ENCODE data around the gene RBBP5. TPM values are rescaled to one million over a fixed set of nuclear protein-coding genes. Genes with fewer than 3 reads are reported as not detected.

The RBBP5 gene
- total RNA-seq, 1 experiment from 2014 or later, result 19.0 TPM

- no peak for TF ChIP-seq CTCF (IDR thresholded peaks at IDR 0.05; ENCODE audit: insufficient read depth in 1 of 2, low read depth in 1 of 2, low read length in 1 of 2, severe bottlenecking in 1 of 2, unreplicated experiment in 1 of 2)
- no TSS peak for BruUV-seq (replicated peaks)
- H3K36me3 ChIP-seq (ENCODE audit: control insufficient read depth, insufficient read depth, low read length), result peaks cover 2% of the 10 kb centered on the region
- no peaks in the 10 kb centered on the region for H3K27me3 ChIP-seq (replicated peaks; ENCODE audit: control insufficient read depth, insufficient read depth, low read length)
- Mint-ChIP-seq H3K4me1 (ENCODE audit: low read depth, unreplicated experiment) (no peaks in the 10 kb centered on the region), H3K27me3 (ENCODE audit: insufficient read depth, unreplicated experiment) (no peaks in the 10 kb centered on the region), H3K9me3 (ENCODE audit: unreplicated experiment) (no peaks in the 10 kb centered on the region), H3K4me3 (ENCODE audit: unreplicated experiment) (no peak overlapping the region), H3K36me3 (ENCODE audit: insufficient read depth, unreplicated experiment) (peaks cover 82% of the 10 kb centered on the region), H3K27ac (ENCODE audit: unreplicated experiment) (no peak overlapping the region)
- no peak for DNase-seq
- ChIA-PET POLR2A (no interaction called here), CTCF (no interaction called here)
- H3K9me3 ChIP-seq, result no peaks in the 10 kb centered on the region
- intact Hi-C loops (cut with micrococcal nuclease; ENCODE audit: unreplicated experiment), result no loop called here
- no peak overlapping the region for H3K4me3 ChIP-seq (ENCODE audit: low read depth, low read length)
- H3K4me1 ChIP-seq, result no peaks in the 10 kb centered on the region
These were observed 19.4 kb downstream of the RBBP5 start for GRCh38 chr1:205102404-205102803.

GRCh38 chr1:205098242-205098641, 23.5 kb downstream of the RBBP5 start:
- H3K4me3 Mint-ChIP-seq (ENCODE audit: unreplicated experiment), result no peak overlapping the region
- ChIA-PET CTCF (no interaction called here), POLR2A (no interaction called here)

GRCh38 chr1:205095422-205095821, 26.4 kb downstream of the RBBP5 start:
- Mint-ChIP-seq H3K4me3 (ENCODE audit: unreplicated experiment) (no peak overlapping the region), H3K36me3 (ENCODE audit: insufficient read depth, unreplicated experiment) (peaks cover 63% of the 10 kb centered on the region), H3K9me3 (ENCODE audit: unreplicated experiment) (no peaks in the 10 kb centered on the region), H3K27me3 (ENCODE audit: insufficient read depth, unreplicated experiment) (no peaks in the 10 kb centered on the region), H3K4me1 (ENCODE audit: low read depth, unreplicated experiment) (no peaks in the 10 kb centered on the region), H3K27ac (ENCODE audit: unreplicated experiment) (no peak overlapping the region)
- no peaks in the 10 kb centered on the region for H3K9me3 ChIP-seq
- POLR2A ChIA-PET, result no interaction called here
- no peak for DNase-seq
- no peaks in the 10 kb centered on the region for H3K27me3 ChIP-seq (replicated peaks; ENCODE audit: control insufficient read depth, insufficient read depth, low read length)
- peaks cover 1% of the 10 kb centered on the region; the same call in 1 of the 2 replicates for H3K36me3 ChIP-seq (ENCODE audit: control insufficient read depth, insufficient read depth, low read length)
- no peak for TF ChIP-seq CTCF (IDR thresholded peaks at IDR 0.05; ENCODE audit: insufficient read depth in 1 of 2, low read depth in 1 of 2, low read length in 1 of 2, severe bottlenecking in 1 of 2, unreplicated experiment in 1 of 2)
- CTCF ChIA-PET, result interaction anchor here (1.0 kb wide), 1 partner anchor 34 kb away, joined by 3 read pairs; no protein-coding TSS in a partner anchor
- H3K4me3 ChIP-seq (ENCODE audit: low read depth, low read length), result no peak overlapping the region
- intact Hi-C loops (cut with micrococcal nuclease; ENCODE audit: unreplicated experiment), result no loop called here
- no peaks in the 10 kb centered on the region for H3K4me1 ChIP-seq
- BruUV-seq (replicated peaks), result no TSS peak

More at GRCh38 chr1:205098242-205098641, 23.5 kb downstream of the RBBP5 start:
- no peaks in the 10 kb centered on the region for H3K27me3 Mint-ChIP-seq (ENCODE audit: insufficient read depth, unreplicated experiment)
- H3K9me3 Mint-ChIP-seq (ENCODE audit: unreplicated experiment), result no peaks in the 10 kb centered on the region
- no peaks in the 10 kb centered on the region for H3K4me1 ChIP-seq
- no peaks in the 10 kb centered on the region for H3K4me1 Mint-ChIP-seq (ENCODE audit: low read depth, unreplicated experiment)
- DNase-seq, result no peak
- no peak for TF ChIP-seq CTCF (IDR thresholded peaks at IDR 0.05; ENCODE audit: insufficient read depth in 1 of 2, low read depth in 1 of 2, low read length in 1 of 2, severe bottlenecking in 1 of 2, unreplicated experiment in 1 of 2)
- no peak overlapping the region for H3K27ac Mint-ChIP-seq (ENCODE audit: unreplicated experiment)
- intact Hi-C loops (cut with micrococcal nuclease; ENCODE audit: unreplicated experiment), result no loop called here
- peaks cover 1% of the 10 kb centered on the region for H3K36me3 ChIP-seq (ENCODE audit: control insufficient read depth, insufficient read depth, low read length)
- BruUV-seq (replicated peaks), result no TSS peak
- H3K36me3 Mint-ChIP-seq (ENCODE audit: insufficient read depth, unreplicated experiment), result peaks cover 82% of the 10 kb centered on the region
- no peaks in the 10 kb centered on the region for H3K27me3 ChIP-seq (replicated peaks; ENCODE audit: control insufficient read depth, insufficient read depth, low read length)
- H3K9me3 ChIP-seq, result no peaks in the 10 kb centered on the region
- H3K4me3 ChIP-seq (ENCODE audit: low read depth, low read length), result no peak overlapping the region

All from Caco-2 (cell line).